Neural cell (in vitro differentiated cells): ENCODE results near the gene MECR. TPM values are rescaled to one million over a fixed set of nuclear protein-coding genes. Genes with fewer than 3 reads are reported as not detected.

Source experiments
- H2AFZ ChIP-seq: fragments of 200-600, 300-800 bp; sonication (generic), shearing (Covaris generic); 2 replicates; pipeline ENCODE4 v1.6.0; 2014; ENCODE audit warnings: low read depth, mild to moderate bottlenecking, antibody characterized with exemption, low read length, moderate library complexity
- H3F3A ChIP-seq: fragments of 200-600 bp; shearing (Covaris generic); 2 replicates; pipeline ENCODE4 v1.6.1; 2016; ENCODE audit warnings: mild to moderate bottlenecking, moderate library complexity, mixed read lengths, antibody characterized with exemption, low read length; ENCODE audit not compliant: insufficient read depth, poor library complexity, severe bottlenecking
- H3K27ac ChIP-seq: fragments of 200-600, 300-800 bp; sonication (generic), shearing (Covaris generic); 2 replicates; pipeline ENCODE4 v1.5.1; 2014; ENCODE audit warnings: mild to moderate bottlenecking, low read length, moderate library complexity
- H3K27me3 ChIP-seq: fragments of 300-800, 200-600 bp; sonication (generic), shearing (Covaris generic); 2 replicates; pipeline ENCODE4 v1.6.0; 2014; ENCODE audit warnings: mild to moderate bottlenecking, low read depth, low read length, moderate library complexity; ENCODE audit not compliant: insufficient read depth
- H3K36me3 ChIP-seq: fragments of 300-800, 200-600 bp; sonication (generic), shearing (Covaris generic); 2 replicates; pipeline ENCODE4 v1.5.1; 2014; ENCODE audit warnings: mild to moderate bottlenecking, antibody characterized with exemption, low read length, moderate library complexity; ENCODE audit not compliant: insufficient read depth
- H3K4me2 ChIP-seq: fragments of 300-800, 200-600 bp; sonication (generic), shearing (Covaris generic); 2 replicates; pipeline ENCODE4 v1.6.0; 2014; ENCODE audit warnings: mild to moderate bottlenecking, low read length
- H3K4me3 ChIP-seq: fragments of 300-800, 200-600 bp; sonication (generic), shearing (Covaris generic); 2 replicates; pipeline ENCODE4 v1.5.1; 2014; ENCODE audit warnings: mild to moderate bottlenecking, low read length, moderate library complexity
- H3K79me2 ChIP-seq: fragments of 200-600 bp; shearing (Covaris generic); replicated peaks from 2 replicates; pipeline ENCODE4 v1.6.0; 2014; ENCODE audit warnings: mild to moderate bottlenecking, low read length, moderate library complexity; ENCODE audit not compliant: insufficient read depth
- H3K9ac ChIP-seq: fragments of 300-800, 200-600 bp; sonication (generic), shearing (Covaris generic); 2 replicates; pipeline ENCODE4 v1.6.1; 2016; ENCODE audit warnings: mild to moderate bottlenecking, low read length, mixed read lengths
- H3K9me2 ChIP-seq: fragments of 200-600 bp; shearing (Covaris generic); 2 replicates; pipeline ENCODE4 v1.6.1; 2016; ENCODE audit warnings: mild to moderate bottlenecking, low read length, mixed read lengths; ENCODE audit not compliant: insufficient read depth
- H3K9me3 ChIP-seq: fragments of 200-600, 300-800 bp; sonication (generic), shearing (Covaris generic); 2 replicates; pipeline ENCODE4 v1.6.1; 2016; ENCODE audit warnings: mild to moderate bottlenecking, mixed run types, low read length, moderate library complexity, mixed read lengths
- H4K20me1 ChIP-seq: fragments of 200-600 bp; shearing (Covaris generic); 2 replicates; pipeline ENCODE4 v1.6.1; 2016; ENCODE audit warnings: mild to moderate bottlenecking, mixed run types; ENCODE audit not compliant: insufficient read depth
- CTCF ChIP-seq: fragments of 450-650 bp; IDR thresholded peaks from 2 replicates; pipeline ENCODE4 v1.5.1; 2014; ENCODE audit warnings: antibody characterized with exemption, mild to moderate bottlenecking, moderate library complexity; ENCODE audit not compliant: poor library complexity, severe bottlenecking
- EZH2 ChIP-seq: fragments of 200-600, 300-800 bp; shearing (Covaris generic), sonication (generic); IDR thresholded peaks from 2 replicates; pipeline ENCODE4 v1.6.1; 2014; ENCODE audit warnings: antibody characterized with exemption, low read length, borderline replicate concordance, mild to moderate bottlenecking; ENCODE audit not compliant: insufficient read depth, poor library complexity, severe bottlenecking
- MXI1 ChIP-seq: fragments of 450-650 bp; conservative IDR thresholded peaks from 2 replicates; pipeline ENCODE4 v1.6.1; 2014; ENCODE audit warnings: antibody characterized with exemption, mild to moderate bottlenecking; ENCODE audit not compliant: poor library complexity, severe bottlenecking
- POLR2AphosphoS5 ChIP-seq: IDR thresholded peaks from 2 replicates; pipeline ENCODE4 v1.6.1; 2012
- RAD21 ChIP-seq: fragments of 450-650 bp; conservative IDR thresholded peaks from 2 replicates; pipeline ENCODE4 v1.6.1; 2014; ENCODE audit warnings: antibody characterized with exemption, mild to moderate bottlenecking, moderate library complexity
- REST ChIP-seq: IDR thresholded peaks from 2 replicates; pipeline ENCODE4 v1.6.1; 2012; ENCODE audit warnings: borderline replicate concordance
- SMC3 ChIP-seq: fragments of 450-650 bp; conservative IDR thresholded peaks from 2 replicates; pipeline ENCODE4 v1.6.1; 2014; ENCODE audit warnings: antibody characterized with exemption, mild to moderate bottlenecking, moderate library complexity; ENCODE audit not compliant: poor library complexity
- polyA plus RNA-seq: library from polyadenylated mRNA; depleted of rRNA; stranded (reverse); fragments of >200 nt; gene quantifications from 2 replicates; pipeline ENCODE4 v1.2.3, GENCODE V29; 2014

Gene MECR
- polyA plus RNA-seq, 1 donor from 2014 or later, result 14.0 TPM

- no peaks in the 10 kb centered on the region for H3K9me2 ChIP-seq
- no peaks in the 10 kb centered on the region for H3F3A ChIP-seq
- H3K9ac ChIP-seq, result peak overlapping the region; percentile 12
- H3K79me2 ChIP-seq, result no peaks in the 10 kb centered on the region
- no peak overlapping the region for H2AFZ ChIP-seq
- TF ChIP-seq RAD21 (no peak), EZH2 (peak; percentile 54), POLR2AphosphoS5 (peak; percentile 13), SMC3 (no peak)
- no peaks in the 10 kb centered on the region for H4K20me1 ChIP-seq
- H3K36me3 ChIP-seq, result no peaks in the 10 kb centered on the region
- peaks cover 34% of the 10 kb centered on the region for H3K27me3 ChIP-seq
- no peak overlapping the region for H3K4me2 ChIP-seq
- peak overlapping the region; percentile 60 for H3K4me3 ChIP-seq
- no peaks in the 10 kb centered on the region for H3K9me3 ChIP-seq
- no peak overlapping the region for H3K27ac ChIP-seq
Observed at GRCh38 chr1:29237852-29238619, 7.3 kb upstream of the MECR start.

- H3K4me2 ChIP-seq, result peak overlapping the region; percentile 59
- H3K9me3 ChIP-seq, result no peaks in the 10 kb centered on the region
- H3F3A ChIP-seq, result no peaks in the 10 kb centered on the region
- peaks cover 34% of the 10 kb centered on the region for H3K27me3 ChIP-seq
- H3K27ac ChIP-seq, result no peak overlapping the region
- H2AFZ ChIP-seq, result no peak overlapping the region
- TF ChIP-seq REST, result no peak
- TF ChIP-seq EZH2, result peak; percentile 39
- TF ChIP-seq CTCF, result no peak
- TF ChIP-seq MXI1, result no peak
- peak; percentile 13 for TF ChIP-seq RAD21
- H4K20me1 ChIP-seq, result no peaks in the 10 kb centered on the region
- peak overlapping the region; percentile 60 for H3K9ac ChIP-seq
- H3K36me3 ChIP-seq, result no peaks in the 10 kb centered on the region
- peak overlapping the region; percentile 73 for H3K4me3 ChIP-seq
- H3K9me2 ChIP-seq, result no peaks in the 10 kb centered on the region
- no peaks in the 10 kb centered on the region for H3K79me2 ChIP-seq
Observed at GRCh38 chr1:29237129-29237821, 6.5 kb upstream of the MECR start.
